ENCODE results near the gene CMTM3.
"Not testable (repeated sequence)": the region's sequence is repeated elsewhere in the genome, so short reads cannot be mapped to it uniquely, and the experiment has no call there.

CMTM3 gene

DNA sequence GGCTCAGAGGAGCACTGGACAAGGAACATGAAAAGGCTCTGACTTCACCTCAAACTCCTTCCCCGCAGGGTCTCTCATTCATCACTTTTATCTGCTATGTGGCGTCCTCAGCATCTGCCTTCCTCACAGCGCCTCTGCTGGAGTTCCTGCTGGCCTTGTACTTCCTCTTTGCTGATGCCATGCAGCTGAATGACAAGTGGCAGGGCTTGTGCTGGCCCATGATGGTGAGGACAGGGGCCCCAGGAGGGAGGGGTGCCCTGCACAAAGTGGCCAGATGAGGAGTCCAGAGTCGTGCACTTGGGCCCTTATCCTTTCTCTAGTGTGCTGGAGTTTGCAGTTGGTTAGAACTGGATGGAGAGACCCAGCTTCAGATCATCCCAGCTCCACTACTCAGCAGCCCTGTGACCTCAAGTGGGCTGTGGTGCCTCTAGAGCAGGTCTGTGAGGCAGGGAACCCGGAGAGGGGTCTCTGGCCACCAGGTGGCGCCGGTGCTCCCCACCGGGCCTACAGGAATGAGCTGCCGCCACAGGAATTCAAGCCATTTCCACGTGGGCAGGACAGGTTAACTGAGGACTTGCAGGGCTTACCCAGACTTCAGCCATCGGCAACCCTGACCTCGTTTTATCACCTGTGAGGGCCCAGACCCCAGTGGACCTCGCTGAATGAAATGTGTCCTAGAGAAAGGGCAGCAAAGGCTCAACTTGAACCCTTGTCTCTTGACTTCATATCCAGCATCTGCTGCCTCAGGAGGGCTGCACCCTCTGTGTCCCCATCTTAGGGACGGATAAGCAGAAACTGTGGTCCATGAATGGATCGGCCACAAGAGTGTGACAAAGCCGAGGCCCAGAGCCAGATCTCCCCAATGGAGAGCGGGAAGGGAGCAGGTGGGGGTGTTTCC, 4.0 kb downstream of the CMTM3 start:
- in situ Hi-C loops (cut with HindIII; ENCODE audit: low sequenced_read_pairs): no loop called here

- in situ Hi-C loops (cut with HindIII; ENCODE audit: low sequenced_read_pairs): no loop called here
Observed at GRCh38 chr16:66609139-66609510, 4.6 kb downstream of the CMTM3 start.

- in situ Hi-C loops (cut with HindIII; ENCODE audit: low sequenced_read_pairs): no loop called here
Observed at GRCh38 chr16:66610111-66610820, 5.8 kb downstream of the CMTM3 start.

- in situ Hi-C loops (cut with HindIII; ENCODE audit: low sequenced_read_pairs): not testable (repeated sequence)
Observed at GRCh38 chr16:66611911-66612310, 7.4 kb downstream of the CMTM3 start.

GRCh38 chr16:66612422-66612821, 7.9 kb downstream of the CMTM3 start:
- in situ Hi-C loops (cut with HindIII; ENCODE audit: low sequenced_read_pairs): no loop called here

DNA sequence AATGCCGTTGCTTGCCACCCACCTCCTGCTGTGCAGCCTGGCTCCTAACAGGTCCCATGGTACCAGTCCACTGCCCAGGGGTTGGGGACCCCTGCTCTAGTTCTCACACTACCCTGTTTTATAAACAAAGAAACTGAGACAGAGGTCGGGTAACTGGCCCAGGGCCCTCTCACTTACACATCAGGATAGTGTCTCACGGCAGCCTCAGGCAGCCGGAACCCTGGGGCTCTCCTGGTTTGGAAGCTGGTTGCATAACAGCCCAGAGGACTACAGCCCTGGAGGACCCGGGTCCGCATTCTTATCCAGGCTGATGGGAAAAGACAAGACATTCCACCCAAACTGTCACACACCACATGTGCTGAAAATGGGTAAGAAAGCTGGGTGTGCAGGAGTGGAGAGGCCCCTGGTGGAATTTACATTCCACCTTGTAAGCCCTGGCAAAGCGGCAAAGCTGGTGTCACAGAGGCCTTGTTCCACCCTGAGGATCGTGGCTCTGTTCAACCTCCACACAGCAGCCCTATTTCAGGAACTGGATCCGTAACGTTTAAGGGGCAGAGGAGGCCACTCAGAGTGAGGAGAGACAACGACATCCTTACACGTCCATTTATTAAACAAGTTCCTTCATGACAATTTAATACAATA, 9.8 kb downstream of the CMTM3 start:
- in situ Hi-C loops (cut with HindIII; ENCODE audit: low sequenced_read_pairs): no loop called here

GRCh38 chr16:66616169-66616568, 11.7 kb downstream of the CMTM3 start:
- in situ Hi-C loops (cut with HindIII; ENCODE audit: low sequenced_read_pairs): no loop called here

DNA sequence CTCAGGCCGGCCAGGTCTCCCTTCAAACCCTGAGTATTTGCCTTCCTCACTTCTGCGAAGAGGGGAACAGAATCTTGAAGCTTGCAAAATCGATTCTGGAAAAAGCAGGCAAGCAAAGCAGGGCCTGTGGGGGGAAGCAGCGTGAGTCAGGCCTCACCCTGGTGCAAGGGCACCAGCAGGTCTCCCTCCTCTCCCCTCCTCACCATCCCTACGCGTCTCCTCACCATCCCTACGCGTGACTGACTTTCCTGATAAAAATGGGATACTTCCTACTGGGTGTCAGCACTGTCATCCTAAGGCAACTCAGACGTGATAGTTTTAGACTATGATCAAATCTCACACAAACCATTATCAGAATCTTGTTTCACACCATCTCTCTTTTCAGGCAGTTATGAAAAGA, 12.1 kb downstream of the CMTM3 start:
- in situ Hi-C loops (cut with HindIII; ENCODE audit: low sequenced_read_pairs): no loop called here

- in situ Hi-C loops (cut with HindIII; ENCODE audit: low sequenced_read_pairs): no loop called here
Observed at GRCh38 chr16:66617010-66617434, 12.5 kb downstream of the CMTM3 start.

- in situ Hi-C loops (cut with HindIII; ENCODE audit: low sequenced_read_pairs): no loop called here
Observed at GRCh38 chr16:66617728-66618127, 13.2 kb downstream of the CMTM3 start.

DNA sequence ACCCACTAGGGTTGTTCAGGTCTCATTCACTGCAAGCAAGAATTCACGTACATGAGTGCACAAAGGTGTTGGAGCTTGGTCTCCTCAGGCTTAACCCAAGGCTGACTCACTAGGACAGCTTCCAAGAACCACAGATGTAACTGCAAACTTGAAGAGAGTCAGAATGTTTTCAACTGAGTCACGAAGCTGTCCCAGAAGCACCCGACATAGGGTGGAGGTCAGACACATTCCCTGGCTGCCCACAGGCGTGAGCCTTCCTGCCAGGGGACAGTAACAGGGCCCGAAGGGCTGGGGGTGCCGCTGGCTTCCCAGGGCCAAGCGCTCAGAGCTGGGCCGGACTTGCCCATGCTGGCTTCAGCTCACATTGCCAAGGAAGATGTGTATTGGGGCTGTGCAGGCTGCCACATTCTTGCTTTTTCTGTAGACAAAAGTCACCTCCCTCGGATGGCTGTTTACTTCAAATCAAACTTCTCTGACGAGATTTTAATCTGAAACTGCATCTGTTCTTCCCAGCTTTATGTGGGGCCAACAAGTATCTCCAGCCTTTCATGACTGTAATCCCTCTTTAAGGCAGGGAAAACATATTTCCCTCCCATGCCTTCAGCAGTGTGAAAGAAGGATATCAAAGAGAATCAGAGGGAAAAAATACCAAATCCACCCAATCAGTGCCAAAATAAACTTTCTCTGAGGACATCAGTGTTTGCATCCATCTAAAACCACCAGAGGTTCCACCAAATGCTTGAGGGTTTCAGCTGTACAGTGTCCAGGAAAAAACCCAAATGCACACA, 14.3 kb downstream of the CMTM3 start:
- in situ Hi-C loops (cut with HindIII; ENCODE audit: low sequenced_read_pairs): no loop called here

DNA sequence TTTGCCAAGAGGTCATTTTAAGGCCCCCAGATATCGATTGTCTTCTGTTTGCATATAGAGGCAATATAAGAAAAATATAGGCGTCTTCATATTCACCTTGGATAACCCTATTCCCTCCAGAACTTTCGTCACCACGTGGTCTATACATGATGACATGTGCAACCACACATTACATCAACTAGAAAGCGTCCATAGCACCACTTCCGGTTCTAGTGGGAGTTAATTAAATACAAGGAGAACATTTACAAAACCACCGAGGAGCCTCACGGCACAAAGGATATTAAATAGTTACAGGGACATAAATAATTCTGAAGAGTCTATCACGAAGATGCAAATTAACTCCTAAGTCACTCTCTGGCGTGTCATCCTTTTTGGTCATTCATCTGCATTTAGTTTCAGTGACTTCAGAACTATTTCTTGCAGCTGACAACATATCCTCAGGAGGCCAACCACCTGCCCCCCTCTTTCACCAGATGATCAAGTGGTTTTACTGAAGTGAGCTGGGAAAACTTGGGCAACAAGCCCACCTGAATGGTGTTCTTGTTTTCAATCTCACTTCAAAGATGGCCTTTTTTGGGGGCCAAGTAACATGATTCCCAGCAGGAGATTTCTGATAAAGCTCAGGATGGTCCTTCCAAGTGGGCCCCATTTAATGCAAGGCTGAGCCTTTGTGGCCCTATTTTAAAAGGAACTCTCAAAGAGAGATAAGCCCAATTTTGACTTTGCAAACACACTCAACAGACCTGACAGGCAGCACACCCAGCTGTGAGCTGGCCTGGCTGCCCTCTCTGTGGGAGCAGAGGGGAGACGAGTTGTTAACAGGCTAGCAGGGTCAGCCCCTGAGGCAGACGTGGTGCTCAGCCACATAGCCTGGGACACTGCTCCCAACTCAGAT, 15.3 kb downstream of the CMTM3 start:
- in situ Hi-C loops (cut with HindIII; ENCODE audit: low sequenced_read_pairs): no loop called here

- in situ Hi-C loops (cut with HindIII; ENCODE audit: low sequenced_read_pairs): no loop called here
Observed at GRCh38 chr16:66620429-66620795, 15.9 kb downstream of the CMTM3 start.

DNA sequence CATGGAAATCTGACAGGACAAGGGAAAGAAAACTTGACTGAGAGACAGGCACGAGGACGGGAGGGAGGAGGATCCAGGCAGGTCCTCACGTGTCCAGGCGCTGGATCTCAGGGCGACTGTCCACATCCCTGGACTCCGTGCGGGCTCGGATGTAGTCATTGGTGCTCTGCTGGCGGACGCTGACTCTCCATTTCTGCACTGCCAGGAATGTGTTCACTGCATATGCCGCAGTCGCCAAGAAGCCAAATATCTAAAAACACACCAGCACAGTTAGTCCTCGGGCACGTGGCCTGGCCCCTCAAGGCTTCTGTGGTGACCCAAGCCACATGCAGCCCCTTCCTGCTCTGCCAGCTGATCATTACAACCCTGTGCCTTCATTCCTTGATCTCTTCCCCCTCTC, 17.5 kb downstream of the CMTM3 start:
- in situ Hi-C loops (cut with HindIII; ENCODE audit: low sequenced_read_pairs): no loop called here

DNA sequence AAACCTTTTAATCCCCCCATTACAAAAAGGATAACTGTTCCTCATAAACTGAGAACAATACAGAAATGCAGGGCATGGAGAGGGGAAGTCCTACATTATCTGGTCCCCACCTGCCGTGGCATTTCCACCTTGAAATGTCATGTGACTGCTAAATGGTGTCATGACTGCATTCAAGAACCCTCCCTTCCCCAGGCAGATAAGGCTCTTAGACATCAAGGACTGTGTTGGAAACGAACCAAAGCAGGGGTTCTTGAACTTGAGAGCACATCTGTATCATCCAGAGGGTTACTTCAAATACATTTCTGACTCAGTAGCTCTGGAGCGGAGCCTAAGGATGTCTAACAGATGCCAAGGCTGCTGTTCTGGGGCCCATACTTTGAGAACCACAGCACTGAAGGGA, 18.4 kb downstream of the CMTM3 start:
- in situ Hi-C loops (cut with HindIII; ENCODE audit: low sequenced_read_pairs): no loop called here

- in situ Hi-C loops (cut with HindIII; ENCODE audit: low sequenced_read_pairs): no loop called here
Observed at GRCh38 chr16:66623755-66624154, 19.3 kb downstream of the CMTM3 start.

- in situ Hi-C loops (cut with HindIII; ENCODE audit: low sequenced_read_pairs): not testable (repeated sequence)
Observed at GRCh38 chr16:66627611-66628378, 23.3 kb downstream of the CMTM3 start.

DNA sequence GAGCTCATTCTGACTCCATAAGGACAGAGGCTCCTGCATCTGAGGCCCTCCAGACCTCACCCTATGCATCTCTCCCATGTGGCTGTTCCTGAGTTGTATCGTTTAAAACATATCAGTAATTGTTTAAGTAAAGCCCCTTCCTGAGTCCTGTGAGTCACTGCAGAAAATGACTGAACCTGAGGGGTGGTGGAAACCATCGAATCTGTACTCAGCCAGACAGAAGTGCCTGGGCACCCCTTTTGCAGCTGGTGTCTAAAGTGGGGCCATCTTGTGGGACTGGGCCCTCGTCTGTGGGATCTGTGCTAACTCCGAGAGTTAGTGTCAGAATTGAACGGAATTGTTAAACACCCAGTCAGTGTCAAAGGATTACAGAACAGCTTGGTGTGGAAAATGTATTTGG, 25.4 kb downstream of the CMTM3 start:
- in situ Hi-C loops (cut with HindIII; ENCODE audit: low sequenced_read_pairs): no loop called here

- in situ Hi-C loops (cut with HindIII; ENCODE audit: low sequenced_read_pairs): not testable (repeated sequence)
Observed at GRCh38 chr16:66630561-66631260, 26.2 kb downstream of the CMTM3 start.

All from DLD1 (cell line).